NOMO-1 treated with dmso at 0.1 percent for 144 hours (cell line): ENCODE measurements around the gene MAPK10.
"Not testable (repeated sequence)": the region's sequence is repeated elsewhere in the genome, so short reads cannot be mapped to it uniquely, and the experiment has no call there.

ENCODE experiments used
- DNase-seq: peaks from one replicate; lab custom pipeline; 2025; ENCODE audit not compliant: unreplicated experiment; lab: John Stamatoyannopoulos, UW

MAPK10 gene

GRCh38 chr4:86043755-86044592, 315.9 kb downstream of the MAPK10 start:
- DNase-seq: peak; percentile 6

DNA sequence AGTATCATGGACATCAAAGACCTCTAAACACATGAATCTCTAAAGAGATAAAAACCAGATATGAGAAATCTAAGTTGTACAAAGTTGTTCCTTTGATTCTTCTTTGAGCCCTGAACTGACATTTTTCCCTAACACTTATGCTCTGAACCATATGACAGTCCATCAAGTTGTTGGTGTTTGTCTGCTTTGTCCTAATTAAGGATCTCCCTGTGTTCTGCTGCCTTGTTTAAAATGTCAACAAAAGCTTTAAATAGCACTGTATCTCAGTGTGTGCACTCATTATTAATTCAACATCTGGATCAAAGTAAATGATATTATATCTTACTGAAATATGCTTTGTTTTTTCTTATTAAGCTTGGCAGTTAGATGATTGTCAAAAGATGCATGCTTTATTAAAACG, 321.8 kb downstream of the MAPK10 start:
- DNase-seq: no peak

GRCh38 chr4:86036736-86037135, 323.1 kb downstream of the MAPK10 start:
- DNase-seq: no peak

- no peak for DNase-seq
Measured at GRCh38 chr4:86035688-86036087, 324.2 kb downstream of the MAPK10 start.

DNA sequence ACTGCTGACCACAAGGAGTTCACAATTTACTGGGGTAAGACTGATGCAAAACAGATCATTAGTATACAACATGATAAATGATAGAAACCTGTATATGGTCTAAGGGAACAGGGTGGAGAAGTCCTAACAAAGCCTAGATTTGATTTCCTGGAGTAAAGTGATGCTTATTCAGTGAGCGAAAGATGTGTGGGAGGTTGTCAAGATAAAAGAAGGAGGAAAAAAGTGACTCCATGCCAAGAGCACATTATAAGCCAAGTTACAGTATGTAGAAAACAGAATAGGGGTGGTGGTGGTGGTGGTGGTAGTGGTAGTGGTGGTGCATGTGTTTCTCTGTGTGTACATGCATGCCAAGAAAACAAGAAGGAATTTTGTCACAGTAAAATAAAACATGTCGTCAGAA, 325.2 kb downstream of the MAPK10 start:
- DNase-seq: no peak

- DNase-seq: no peak
Measured at GRCh38 chr4:86033171-86033570, 326.7 kb downstream of the MAPK10 start.

- DNase-seq: peak; percentile 81
Measured at GRCh38 chr4:86032476-86033022, 327.3 kb downstream of the MAPK10 start.

- DNase-seq: no peak
Measured at GRCh38 chr4:86031927-86032326, 327.9 kb downstream of the MAPK10 start.

DNA sequence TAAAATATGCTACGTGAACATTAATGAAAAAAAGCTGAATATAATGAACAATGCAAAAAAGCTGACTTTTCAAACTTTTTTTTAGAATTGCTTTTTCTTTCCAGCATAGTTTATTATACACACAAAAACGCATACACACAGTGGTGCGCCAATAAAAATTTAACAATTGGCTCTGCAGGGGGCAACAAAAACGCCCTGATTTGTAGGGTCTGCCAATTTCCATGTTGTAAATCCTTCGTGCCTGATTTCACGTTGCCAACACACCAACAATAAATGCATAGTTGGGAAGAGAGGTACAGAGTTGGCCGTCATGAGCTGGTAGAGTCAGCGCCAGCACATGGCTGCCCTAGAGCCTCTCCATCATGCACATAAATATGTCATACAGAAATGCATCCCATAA, 333.1 kb downstream of the MAPK10 start:
- no peak for DNase-seq

DNA sequence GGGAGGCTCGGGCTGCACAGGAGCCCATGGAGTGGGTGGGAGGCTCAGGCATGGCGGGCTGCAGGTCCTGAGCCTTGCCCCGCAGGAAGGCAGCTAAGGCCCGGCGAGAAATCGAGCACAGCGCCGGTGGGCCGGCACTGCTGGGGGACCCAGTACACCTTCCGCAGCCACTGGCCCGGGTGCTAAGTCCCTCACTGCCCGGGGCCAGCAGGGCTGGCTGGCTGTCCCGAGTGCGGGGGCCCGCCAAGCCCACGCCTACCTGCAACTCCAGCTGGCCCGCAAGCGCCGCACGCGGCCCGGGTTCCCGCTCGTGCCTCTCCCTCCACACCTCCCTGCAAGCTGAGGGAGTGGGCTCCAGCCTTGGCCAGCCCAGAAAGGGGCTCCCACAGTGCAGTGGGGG, 338.2 kb downstream of the MAPK10 start:
- DNase-seq: not testable (repeated sequence)

DNA sequence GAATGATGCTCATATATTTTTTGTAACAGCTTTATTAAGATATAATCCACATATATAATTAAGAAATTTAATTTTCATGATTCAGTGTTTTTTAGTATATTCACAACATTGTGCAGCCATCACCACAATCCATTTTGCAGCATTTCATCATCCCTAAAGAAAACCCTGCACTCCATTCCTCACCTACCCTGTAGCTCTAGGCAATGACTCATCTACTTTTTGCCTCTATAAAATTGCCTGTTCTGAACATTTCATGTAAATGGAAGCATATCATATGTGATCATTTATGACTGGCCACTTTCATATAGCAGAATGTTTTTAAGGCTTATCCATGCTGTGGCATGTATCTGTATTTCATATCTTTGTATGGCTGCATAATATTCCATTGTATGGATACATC, 339.9 kb downstream of the MAPK10 start:
- no peak for DNase-seq

DNA sequence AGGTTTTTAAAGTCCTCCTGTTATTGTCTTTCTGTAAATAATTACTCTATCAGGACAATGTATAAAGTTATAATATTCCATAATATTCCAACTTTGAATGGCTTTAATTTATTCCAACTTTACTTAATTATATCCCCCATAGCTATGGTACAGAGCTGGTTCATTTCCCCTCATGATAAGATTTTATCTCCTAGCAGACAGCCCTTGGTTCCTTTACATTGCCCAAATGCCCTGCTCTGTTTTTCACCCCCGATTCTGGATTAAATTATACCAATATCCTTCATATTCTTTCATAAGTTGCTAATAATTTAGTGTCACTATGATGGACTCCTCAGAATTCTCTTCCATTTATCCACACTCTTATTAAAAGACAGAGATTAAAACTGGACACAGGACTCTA, 340.5 kb downstream of the MAPK10 start:
- DNase-seq: no peak

DNA sequence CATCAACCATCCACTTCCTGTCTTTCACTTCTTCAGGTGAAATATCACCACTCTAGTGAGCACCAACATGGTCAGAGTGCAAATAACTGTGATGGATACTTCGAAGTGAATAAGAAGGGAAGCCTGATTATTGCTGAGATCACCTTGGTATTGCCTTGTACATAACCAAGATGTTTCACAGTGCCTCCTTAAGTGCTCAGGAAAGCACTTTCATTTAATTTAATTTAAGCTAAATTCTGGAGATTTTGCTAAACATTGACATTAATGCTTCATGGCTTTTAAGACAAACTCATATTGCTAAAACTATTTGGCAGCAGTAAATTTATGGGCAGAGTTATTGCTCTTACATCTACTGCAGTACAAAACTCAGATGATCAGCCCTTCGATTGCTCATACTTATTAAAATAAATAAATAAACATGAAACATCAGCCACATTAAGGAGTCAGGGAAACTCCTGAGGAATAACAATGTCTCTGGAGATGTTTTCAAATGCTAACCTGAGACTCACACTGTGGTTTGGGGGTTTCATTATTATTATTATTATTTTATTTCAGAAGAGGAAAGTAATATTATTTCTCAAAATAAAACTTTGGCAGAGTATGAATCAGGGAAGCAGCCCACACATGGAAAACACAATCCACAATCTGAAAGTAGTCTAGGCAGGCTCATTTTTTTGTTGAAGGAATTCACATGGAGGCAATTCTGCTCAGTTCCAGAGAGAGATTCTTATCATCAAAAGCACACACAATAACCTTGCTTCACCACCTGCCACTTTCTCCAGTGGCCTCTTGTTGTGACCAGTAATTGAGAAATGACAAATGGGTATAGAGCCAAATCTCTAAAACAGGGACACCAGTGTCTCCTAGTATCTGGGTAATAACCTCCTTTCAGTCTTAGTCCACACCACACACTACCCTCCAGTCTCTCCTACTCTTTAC, 344.2 kb downstream of the MAPK10 start:
- DNase-seq: no peak

DNA sequence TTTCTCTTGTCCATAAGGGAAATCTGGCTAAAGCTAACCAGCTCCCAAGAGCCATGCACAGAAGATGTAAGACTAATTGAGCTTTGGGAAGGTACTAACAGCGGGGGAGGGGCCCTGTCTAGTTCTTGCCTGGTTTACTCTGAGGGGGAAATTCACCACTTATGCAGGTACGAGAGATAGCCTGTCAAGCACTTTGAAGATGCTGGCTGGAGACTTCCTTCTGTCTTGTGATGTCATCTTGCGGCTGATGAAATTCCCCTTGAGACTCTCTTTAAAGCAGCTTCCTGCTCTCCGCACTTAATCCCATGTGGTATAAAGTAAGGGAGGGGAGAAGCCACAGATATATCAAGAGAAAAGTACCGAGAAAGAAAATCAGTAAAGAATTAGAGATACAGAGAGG, 345.3 kb downstream of the MAPK10 start:
- no peak for DNase-seq

DNA sequence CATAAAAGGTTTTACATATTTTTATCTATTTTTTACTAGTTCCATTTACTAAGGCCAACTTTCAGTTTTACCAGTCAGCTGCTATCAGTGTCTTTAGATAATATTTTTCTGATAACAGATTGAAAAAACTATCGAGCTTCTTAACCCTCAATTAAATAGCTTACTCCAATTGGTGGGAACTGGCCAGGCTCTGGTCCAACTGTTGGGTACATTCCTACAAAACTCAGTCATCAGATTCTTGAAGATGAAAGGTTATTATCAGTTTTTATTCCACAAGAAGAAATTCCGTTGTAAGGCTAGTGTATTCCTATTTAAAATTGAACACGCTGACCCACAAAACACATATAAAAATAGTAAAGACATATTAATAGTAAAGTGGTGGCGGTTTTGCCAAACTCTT, 346.2 kb downstream of the MAPK10 start:
- DNase-seq: no peak

DNA sequence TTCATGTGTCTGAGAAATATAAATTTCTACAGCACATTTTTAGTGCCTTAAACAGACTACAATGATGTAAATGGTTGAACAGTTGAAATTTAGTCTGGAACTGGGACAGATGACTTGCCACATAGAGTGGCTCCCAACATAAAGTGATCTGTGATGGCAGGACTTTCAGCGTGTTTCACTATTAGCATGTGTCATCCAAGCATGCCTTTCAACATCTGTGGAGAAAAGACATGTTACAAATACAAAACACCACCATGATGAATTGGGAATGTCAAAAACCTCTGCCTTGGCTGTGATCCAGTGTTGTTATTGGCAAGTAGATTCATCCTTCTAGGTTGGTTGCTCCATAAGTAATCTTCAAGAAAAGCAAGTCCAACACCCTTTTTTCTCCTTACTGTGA, 348.7 kb downstream of the MAPK10 start:
- DNase-seq: no peak

DNA sequence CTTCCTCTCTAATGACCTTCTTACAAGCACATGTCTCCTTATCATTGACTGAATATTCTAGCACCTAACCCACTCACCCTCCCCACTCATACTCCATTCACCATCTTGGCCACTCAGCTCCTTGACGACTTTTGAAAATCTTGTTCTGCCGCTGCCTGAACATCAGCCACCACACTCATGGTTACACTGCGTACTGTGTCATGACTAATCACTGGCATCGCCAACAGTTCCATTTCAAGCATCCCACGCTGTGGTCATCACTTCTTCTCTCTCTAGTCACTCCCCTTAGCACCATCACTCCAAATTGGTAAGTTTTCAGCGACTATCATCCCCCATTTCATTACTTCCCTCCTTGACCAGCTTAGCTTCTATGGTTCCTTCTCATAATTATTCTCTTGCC, 352.8 kb downstream of the MAPK10 start:
- no peak for DNase-seq

DNA sequence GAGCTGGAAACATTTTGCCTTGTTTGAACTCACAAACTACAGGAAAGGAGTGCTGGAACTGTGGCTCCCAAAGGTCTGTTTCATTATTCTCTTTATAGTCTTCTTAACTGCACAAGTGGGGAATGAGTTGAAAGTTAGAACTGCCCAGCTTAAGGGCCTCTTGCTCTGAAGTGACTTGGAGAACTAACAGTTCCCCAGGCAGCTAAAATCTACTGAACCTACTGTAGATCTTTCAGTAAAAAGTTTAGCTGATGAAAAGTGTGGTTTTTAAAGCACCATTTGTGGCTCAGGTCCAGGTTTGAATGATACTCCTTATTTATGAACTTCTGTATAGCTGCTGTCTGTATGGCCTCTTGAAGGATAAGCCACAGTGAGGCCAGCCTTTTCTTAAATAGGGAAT, 353.8 kb downstream of the MAPK10 start:
- DNase-seq: no peak

DNA sequence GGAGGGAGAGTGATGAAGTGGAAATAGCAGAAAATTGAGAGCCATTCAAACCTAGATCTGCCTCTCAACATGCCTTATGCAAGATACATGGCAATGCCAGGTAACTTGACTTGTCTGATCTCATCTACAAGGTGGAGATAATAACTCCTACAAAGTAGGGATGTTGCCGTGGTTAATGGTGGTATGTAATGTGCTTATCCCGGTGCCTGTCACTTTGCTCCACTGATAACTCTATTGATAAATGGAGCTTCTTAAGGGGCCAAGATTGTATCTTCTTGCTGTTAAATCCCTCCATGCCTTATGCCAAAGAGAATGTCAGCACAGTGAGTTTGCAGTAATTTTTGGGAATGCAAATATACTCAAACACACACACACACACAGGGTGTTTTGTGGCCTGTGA, 355.8 kb downstream of the MAPK10 start:
- no peak for DNase-seq

GRCh38 chr4:86001591-86001990, 358.3 kb downstream of the MAPK10 start:
- no peak for DNase-seq

GRCh38 chr4:85995361-85995760, 364.5 kb downstream of the MAPK10 start:
- DNase-seq: no peak

DNA sequence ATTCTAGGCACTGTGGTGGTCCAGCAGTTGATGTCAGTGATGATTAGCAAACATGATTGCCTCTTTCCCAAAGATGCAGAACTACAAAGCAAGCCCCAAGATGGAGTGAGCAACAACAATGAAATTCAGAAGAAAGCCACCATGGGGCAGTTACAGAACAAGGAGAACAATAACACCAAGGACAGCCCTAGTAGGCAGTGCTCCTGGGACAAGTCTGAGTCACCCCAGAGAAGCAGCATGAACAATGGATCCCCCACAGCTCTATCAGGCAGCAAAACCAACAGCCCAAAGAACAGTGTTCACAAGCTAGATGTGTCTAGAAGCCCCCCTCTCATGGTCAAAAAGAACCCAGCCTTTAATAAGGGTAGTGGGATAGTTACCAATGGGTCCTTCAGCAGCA, 365.3 kb downstream of the MAPK10 start:
- DNase-seq: no peak
